NCI-H345 (cell line): Measurements from ENCODE around the gene AMIGO3.
"Not testable (repeated sequence)": the region's sequence is repeated elsewhere in the genome, so short reads cannot be mapped to it uniquely, and the experiment has no call there.

Experiments used
- DNase-seq: peaks from one replicate; lab custom pipeline; 2025; lab: John Stamatoyannopoulos, UW

AMIGO3 gene

GRCh38 chr3:49688338-49689045 lies 31.0 kb downstream of the AMIGO3 start:
- not testable (repeated sequence) for DNase-seq

GRCh38 chr3:49687424-49687795 lies 32.1 kb downstream of the AMIGO3 start:
- not testable (repeated sequence) for DNase-seq

- DNase-seq = not testable (repeated sequence)
Measured at GRCh38 chr3:49686769-49687423, 32.6 kb downstream of the AMIGO3 start.

- DNase-seq = not testable (repeated sequence)
Measured at GRCh38 chr3:49686346-49686745, 33.1 kb downstream of the AMIGO3 start.

- not testable (repeated sequence) for DNase-seq
Measured at GRCh38 chr3:49685846-49686245, 33.6 kb downstream of the AMIGO3 start.

GRCh38 chr3:49685103-49685502 lies 34.4 kb downstream of the AMIGO3 start:
- not testable (repeated sequence) for DNase-seq

- not testable (repeated sequence) for DNase-seq
Measured at GRCh38 chr3:49684453-49684852, 35.0 kb downstream of the AMIGO3 start.

GRCh38 chr3:49683162-49683561 lies 36.3 kb downstream of the AMIGO3 start:
- no peak for DNase-seq

GRCh38 chr3:49681543-49681942 lies 37.9 kb downstream of the AMIGO3 start:
- no peak for DNase-seq

- DNase-seq = no peak
Measured at GRCh38 chr3:49681232-49681522, 38.3 kb downstream of the AMIGO3 start.

GRCh38 chr3:49680493-49681231 lies 38.8 kb downstream of the AMIGO3 start:
- no peak for DNase-seq

- DNase-seq = no peak
Measured at GRCh38 chr3:49675912-49676311, 43.6 kb downstream of the AMIGO3 start.

- no peak for DNase-seq
Measured at GRCh38 chr3:49674497-49674983, 44.9 kb downstream of the AMIGO3 start.

GRCh38 chr3:49673715-49674496 lies 45.6 kb downstream of the AMIGO3 start, which contains the start of gene APEH:
TSS of gene APEH (plus strand) at chr3:49674351. CDS start at chr3:49674402, 51 bp downstream.
- no peak for DNase-seq

GRCh38 chr3:49673121-49673714 lies 46.3 kb downstream of the AMIGO3 start:
- DNase-seq = no peak

- no peak for DNase-seq
Measured at GRCh38 chr3:49671291-49672288, 47.9 kb downstream of the AMIGO3 start.

- DNase-seq = no peak
Measured at GRCh38 chr3:49670940-49671290, 48.6 kb downstream of the AMIGO3 start.

- DNase-seq = no peak
Measured at GRCh38 chr3:49669352-49669751, 50.1 kb downstream of the AMIGO3 start.

GRCh38 chr3:49668861-49669260 lies 50.6 kb downstream of the AMIGO3 start:
- no peak for DNase-seq

- no peak for DNase-seq
Measured at GRCh38 chr3:49668414-49668797, 51.1 kb downstream of the AMIGO3 start.
